GM12878 (cell line): ENCODE measurements around the gene DPH7. TPM values are rescaled to one million over a fixed set of nuclear protein-coding genes. Genes with fewer than 3 reads are reported as not detected.

ENCODE experiments used
- ATAC-seq: fragments of 200-7000 bp; cut with Tn5 transposase; 3 replicates; pipeline ENCODE4 v1.9.1; 2020; ENCODE audit warnings: mild to moderate bottlenecking, moderate library complexity
- BruUV-seq: library from RNA; stranded (reverse); fragments of 400-500 nt; replicated peaks from 2 replicates; lab custom pipeline; 2021; lab: Mats Ljungman, UMichigan
- CTCF ChIA-PET: fragments of 300-600 bp; sonication (Branson Sonifier 250); formaldehyde crosslinking; extraction: SDS; loops from one replicate; lab custom pipeline; 2021; ENCODE audit warnings: inconsistent platforms; lab: Yijun Ruan, JAX
- POLR2A ChIA-PET: fragments of 350-600 bp; formaldehyde crosslinking; extraction: SDS; loops from one replicate; lab custom pipeline; 2021; ENCODE audit warnings: inconsistent platforms; lab: Charles Lee
- RAD21 ChIA-PET: fragments of 300-600 bp; sonication (Branson Sonifier 250); formaldehyde crosslinking; loops from one replicate; lab custom pipeline; 2023; ENCODE audit warnings: antibody characterized with exemption; ENCODE audit not compliant: unreplicated experiment; lab: Charles Lee
- SMC1A ChIA-PET: fragments of 300-600 bp; sonication (Branson Sonifier 250); formaldehyde crosslinking; loops from one replicate; lab custom pipeline; 2023; ENCODE audit not compliant: unreplicated experiment, uncharacterized antibody; lab: Charles Lee
- DNase-seq: peaks from one replicate; pipeline ENCODE4 v3.0.0-alpha.2; 2011; ENCODE audit warnings: low read depth, low spot score
- FAIRE-seq: peaks from 3 replicates; lab custom pipeline; 2011; peaks lifted over from hg19 to GRCh38; lab: Jason Lieb, UNC
- H2AFZ ChIP-seq: 2 replicates; pipeline ENCODE4 v1.6.0; 2011; ENCODE audit warnings: low read depth, low read length, control low read depth; ENCODE audit not compliant: control insufficient read depth
- H3K27ac ChIP-seq: 2 replicates; pipeline ENCODE4 v1.5.1; 2011; ENCODE audit warnings: control low read depth; ENCODE audit not compliant: control insufficient read depth, insufficient read depth
- H3K27me3 ChIP-seq, 2 experiments: replicated peaks in 1 of 2; 2 replicates each; pipeline versions ENCODE4 v1.6.0 to v1.6.1; 2011; ENCODE audit warnings: low read length in 1 of 2; ENCODE audit not compliant: control insufficient read depth in 2 of 2, insufficient read depth in 2 of 2
- H3K36me3 ChIP-seq, 2 experiments: 2 replicates each; pipeline ENCODE4 v1.5.1; 2011; ENCODE audit warnings: low read length in 1 of 2; ENCODE audit not compliant: control insufficient read depth in 2 of 2, insufficient read depth in 2 of 2
- H3K4me1 ChIP-seq: 2 replicates; pipeline ENCODE4 v1.6.1; 2011; ENCODE audit warnings: mild to moderate bottlenecking, low read length, moderate library complexity, mixed read lengths; ENCODE audit not compliant: control insufficient read depth, insufficient read depth
- H3K4me2 ChIP-seq: 2 replicates; pipeline ENCODE4 v1.6.0; 2011; ENCODE audit warnings: control low read depth; ENCODE audit not compliant: control insufficient read depth, insufficient read depth
- H3K4me3 ChIP-seq: fragments of 200-600 bp; sonication (generic); 2 replicates; pipeline ENCODE4 v1.5.1; 2016
- H3K79me2 ChIP-seq: 2 replicates; pipeline ENCODE4 v1.6.0; 2011; ENCODE audit warnings: low read length; ENCODE audit not compliant: control insufficient read depth, insufficient read depth
- H3K9ac ChIP-seq: 2 replicates; pipeline ENCODE4 v1.8.0; 2011; ENCODE audit warnings: low read length, control low read depth, mixed read lengths; ENCODE audit not compliant: control insufficient read depth, insufficient read depth
- H3K9me3 ChIP-seq: replicated peaks from 3 replicates; pipeline ENCODE4 v1.5.1; 2011; ENCODE audit warnings: mild to moderate bottlenecking, low read length; ENCODE audit not compliant: control insufficient read depth, insufficient read depth
- H4K20me1 ChIP-seq: 2 replicates; pipeline ENCODE4 v1.6.0; 2011; ENCODE audit not compliant: control insufficient read depth, insufficient read depth
- ATF3 ChIP-seq: IDR thresholded peaks from 2 replicates; pipeline ENCODE4 v1.6.1; 2011; ENCODE audit warnings: low read depth, mild to moderate bottlenecking, low read length, moderate library complexity, borderline replicate concordance; ENCODE audit errors: extremely low read depth
- CREM ChIP-seq: IDR thresholded peaks from 2 replicates; pipeline ENCODE4 v1.6.1; 2014; ENCODE audit warnings: antibody characterized with exemption, low read depth
- EGR1 ChIP-seq, 2 experiments: IDR thresholded peaks; 1 replicate in 1 of 2; 2 replicates in 1 of 2; pipeline ENCODE4 v1.6.1; 2011 to 2012; ENCODE audit warnings: low read depth in 2 of 2, low read length in 2 of 2, borderline replicate concordance in 1 of 2, mild to moderate bottlenecking in 1 of 2, moderate library complexity in 1 of 2
- FOXK2 ChIP-seq: fragments of 450-650 bp; IDR thresholded peaks from 2 replicates; pipeline ENCODE4 v1.6.1; 2017; ENCODE audit warnings: mild to moderate bottlenecking, moderate library complexity
- HDAC2 ChIP-seq: fragments of 200-600 bp; sonication (generic); IDR thresholded peaks from 2 replicates; pipeline ENCODE4 v1.6.1; 2017
- HDAC6 ChIP-seq: fragments of 200-600 bp; sonication (generic); IDR thresholded peaks from one replicate; pipeline ENCODE4 v1.8.0; 2017; ENCODE audit warnings: antibody characterized with exemption; ENCODE audit not compliant: unreplicated experiment
- MEF2A ChIP-seq: IDR thresholded peaks from 2 replicates; pipeline ENCODE4 v1.6.1; 2011; ENCODE audit warnings: low read depth, mild to moderate bottlenecking, low read length, moderate library complexity; ENCODE audit not compliant: insufficient read depth
- MEF2B ChIP-seq: fragments of 450-650 bp; IDR thresholded peaks from 2 replicates; pipeline ENCODE4 v1.6.1; 2018; ENCODE audit warnings: mild to moderate bottlenecking, moderate library complexity; ENCODE audit not compliant: partially characterized antibody, poor library complexity, severe bottlenecking
- NR2C2 ChIP-seq: IDR thresholded peaks from 2 replicates; pipeline ENCODE4 v1.6.1; 2011; ENCODE audit warnings: borderline replicate concordance, low read depth; ENCODE audit not compliant: control insufficient read depth, insufficient read length
- POU2F2 ChIP-seq: IDR thresholded peaks from 3 replicates; pipeline ENCODE4 v1.6.1; 2011; ENCODE audit warnings: low read depth, mild to moderate bottlenecking, low read length, borderline replicate concordance
- SIX5 ChIP-seq: IDR thresholded peaks from 2 replicates; pipeline ENCODE4 v1.6.1; 2011; ENCODE audit warnings: mild to moderate bottlenecking, low read depth, low read length, moderate library complexity; ENCODE audit not compliant: severe bottlenecking
- SMAD1 ChIP-seq: fragments of 450-650 bp; IDR thresholded peaks from 2 replicates; pipeline ENCODE4 v1.6.1; 2018; ENCODE audit warnings: mild to moderate bottlenecking, low read depth; ENCODE audit not compliant: partially characterized antibody
- SREBF1 ChIP-seq: IDR thresholded peaks from 2 replicates; pipeline ENCODE4 v1.6.1; 2012; ENCODE audit warnings: mild to moderate bottlenecking, low read length
- TCF7 ChIP-seq: IDR thresholded peaks from 2 replicates; pipeline ENCODE4 v1.6.1; 2014; ENCODE audit warnings: antibody characterized with exemption, borderline replicate concordance
- USF1 ChIP-seq: IDR thresholded peaks from 2 replicates; pipeline ENCODE4 v1.6.1; 2011; ENCODE audit warnings: borderline replicate concordance, low read depth, mild to moderate bottlenecking, moderate library complexity, mixed read lengths, low read length; ENCODE audit not compliant: insufficient read depth; ENCODE audit errors: extremely low read length
- ZNF274 ChIP-seq: IDR thresholded peaks from one replicate; pipeline ENCODE4 v1.8.0; 2011; ENCODE audit not compliant: insufficient read length, insufficient read depth
- ZNF622 ChIP-seq: fragments of 450-650 bp; IDR thresholded peaks from 2 replicates; pipeline ENCODE4 v1.6.1; 2017; ENCODE audit warnings: mild to moderate bottlenecking, inconsistent platforms
- WGBS: methylation state at CpG from one replicate; pipeline ENCODE4 v1.1.6; 2016; ENCODE audit warnings: low lambda C conversion rate; ENCODE audit not compliant: insufficient replicate concordance, insufficient coverage; ENCODE audit errors: missing lambda C conversion rate; 5-methylcytosine and 5-hydroxymethylcytosine counted together
- in situ Hi-C: fragments of 300-500 bp; cut with MboI; formaldehyde crosslinking; loops from 9 replicates; pipeline ENCODE4 v1.14.3; 2018; ENCODE audit warnings: mixed read lengths
- intact Hi-C: fragments of 100-400 bp; cut with micrococcal nuclease; formaldehyde crosslinking; loops from one replicate; pipeline ENCODE4 v1.14.2; 2022; ENCODE audit not compliant: unreplicated experiment
- polyA plus RNA-seq, 11 experiments: library from polyadenylated mRNA; depleted of rRNA in 4 of 11; unstranded in 6 of 11; stranded (reverse) in 5 of 11; fragments of >200 nt; fragmentation: Nextera tagmentation in 4 of 11; fragmentation: Illumina TruSeq in 1 of 11; extraction: Ambion mirVana in 4 of 11; extraction: Trizol in 1 of 11; gene quantifications; 1 replicate in 1 of 11; 2 replicates in 10 of 11; pipeline versions ENCODE4 v1.2.1 to v1.2.3, GENCODE V29; 2011 to 2016; ENCODE audit warnings: inconsistent platforms in 2 of 11, missing spikeins in 2 of 11, low read depth in 1 of 11
- total RNA-seq, 4 experiments: library from RNA; depleted of rRNA in 3 of 4; stranded (reverse); fragments of >200 nt in 3 of 4; fragmentation: Illumina TruSeq in 1 of 4; extraction: Trizol in 1 of 4; gene quantifications; 2 replicates each; pipeline versions ENCODE4 v1.2.1 to v1.2.3, GENCODE V29; 2013 to 2021

DPH7 gene
- total and polyA plus RNA-seq, 10 of the 15 experiments (the other 5 are each of a cell fraction or from before 2014, with no cell fraction given), result 8.7 to 40.0 (median 28.1) TPM

GRCh38 chr9:137506702-137507171 is 72.0 kb downstream of the DPH7 start:
- ChIA-PET RAD21 (no interaction called here), POLR2A (interaction anchor here (0.6 kb wide), 1 partner anchor 93 kb away, joined by 5 read pairs; no protein-coding TSS in a partner anchor), CTCF (no interaction called here), SMC1A (no interaction called here)
- DNase-seq (no peak), ATAC-seq (no peak), FAIRE-seq (no peak)
- in situ Hi-C loops (no loop called here), intact Hi-C loops (no loop called here)
- no peak overlapping the region for H2AFZ ChIP-seq
- BruUV-seq, result no TSS peak
- no peaks in the 10 kb centered on the region; a peak in 1 of 4 replicates for H3K27me3 ChIP-seq
- no peaks in the 10 kb centered on the region for H3K79me2 ChIP-seq
- H3K4me2 ChIP-seq, result no peak overlapping the region
- no peaks in the 10 kb centered on the region for H3K36me3 ChIP-seq
- no peaks in the 10 kb centered on the region for H3K4me1 ChIP-seq
- no peaks in the 10 kb centered on the region for H4K20me1 ChIP-seq
- no peaks in the 10 kb centered on the region; the same call in 2 of the 3 replicates for H3K9me3 ChIP-seq
- WGBS, result 81% methylated on average over 26 of the region's 26 CpGs
- no peak overlapping the region for H3K9ac ChIP-seq
- no peak overlapping the region for H3K4me3 ChIP-seq
- no peak overlapping the region for H3K27ac ChIP-seq
- no peak for TF ChIP-seq EGR1 (IDR thresholded peaks at IDR 0.05; ENCODE audit: borderline replicate concordance in 1 of 2, low read depth in 2 of 2, low read length in 2 of 2)
- TF ChIP-seq MEF2B, result no peak
- TF ChIP-seq SIX5, result no peak
- TF ChIP-seq MEF2A, result no peak
- TF ChIP-seq ATF3, result no peak
- no peak for TF ChIP-seq CREM
- TF ChIP-seq TCF7, result no peak
- no peak for TF ChIP-seq SMAD1
- no peak for TF ChIP-seq SREBF1
- no peak for TF ChIP-seq USF1
- TF ChIP-seq ZNF622, result no peak
- no peak for TF ChIP-seq FOXK2
- TF ChIP-seq HDAC2, result no peak
- no peak for TF ChIP-seq HDAC6
- no peak for TF ChIP-seq ZNF274
- TF ChIP-seq POU2F2, result no peak
- TF ChIP-seq NR2C2, result no peak
